HEK293 (cell line): ENCODE data around the gene SLC29A3.

Experiments used
- HOXA7 ChIP-seq: sonication (generic); formaldehyde crosslinking; IDR thresholded peaks from 2 replicates; pipeline ENCODE4 v1.8.1; 2022; ENCODE audit warnings: missing genetic modification reagents, borderline replicate concordance
- HOXD13 ChIP-seq: sonication (generic); formaldehyde crosslinking; IDR thresholded peaks from 2 replicates; pipeline ENCODE4 v1.8.0; 2022; ENCODE audit warnings: missing genetic modification reagents, borderline replicate concordance
- MYNN ChIP-seq: fragments of 450-650 bp; formaldehyde crosslinking; IDR thresholded peaks from 2 replicates; pipeline ENCODE4 v1.5.1; 2016; ENCODE audit warnings: missing biosample characterization, missing genetic modification characterization, borderline replicate concordance
- MZF1 ChIP-seq: fragments of 450-650 bp; formaldehyde crosslinking; IDR thresholded peaks from 2 replicates; pipeline ENCODE4 v1.5.1; 2017; ENCODE audit warnings: missing biosample characterization, missing genetic modification characterization, borderline replicate concordance
- REPIN1 ChIP-seq: fragments of 450-650 bp; formaldehyde crosslinking; IDR thresholded peaks from 2 replicates; pipeline ENCODE4 v1.5.1; 2017; ENCODE audit warnings: missing biosample characterization, missing genetic modification characterization, low read depth
- ZBTB17 ChIP-seq: fragments of 450-650 bp; formaldehyde crosslinking; IDR thresholded peaks from 2 replicates; pipeline ENCODE4 v1.5.1; 2016; ENCODE audit warnings: missing biosample characterization, missing genetic modification characterization
- ZNF24 ChIP-seq: fragments of 450-650 bp; formaldehyde crosslinking; IDR thresholded peaks from 2 replicates; pipeline ENCODE4 v1.5.1; 2016; ENCODE audit warnings: missing biosample characterization, missing genetic modification characterization
- ZNF704 ChIP-seq: fragments of 450-650 bp; formaldehyde crosslinking; IDR thresholded peaks from 2 replicates; pipeline ENCODE4 v1.5.1; 2016; ENCODE audit warnings: missing biosample characterization, missing genetic modification characterization
- ZNF791 ChIP-seq: fragments of 450-650 bp; formaldehyde crosslinking; IDR thresholded peaks from 2 replicates; pipeline ENCODE4 v1.5.1; 2016; ENCODE audit warnings: missing biosample characterization, missing genetic modification characterization
- ZNF792 ChIP-seq: fragments of 450-650 bp; formaldehyde crosslinking; IDR thresholded peaks from 2 replicates; pipeline ENCODE4 v1.5.1; 2016; ENCODE audit warnings: missing biosample characterization, missing genetic modification characterization
- TF ChIP-seq, protein P1 (sequence below): fragments of 450-650 bp; formaldehyde crosslinking; IDR thresholded peaks from 2 replicates; pipeline ENCODE4 v1.5.1; 2016; ENCODE audit warnings: missing biosample characterization, missing genetic modification characterization

- TF ChIP-seq ZNF792 (tag by site-specific recombination) (no peak), ZNF791 (no peak), ZBTB17 (tag by site-specific recombination) (no peak), REPIN1 (tag by site-specific recombination) (no peak), ZNF704 (tag by site-specific recombination) (no peak), ZNF24 (tag by site-specific recombination) (no peak), MZF1 (tag by site-specific recombination) (no peak), HOXD13 (no peak), MYNN (tag by site-specific recombination) (no peak), HOXA7 (CRISPR knock-in tag) (no peak)
- TF ChIP-seq, protein P1, sequence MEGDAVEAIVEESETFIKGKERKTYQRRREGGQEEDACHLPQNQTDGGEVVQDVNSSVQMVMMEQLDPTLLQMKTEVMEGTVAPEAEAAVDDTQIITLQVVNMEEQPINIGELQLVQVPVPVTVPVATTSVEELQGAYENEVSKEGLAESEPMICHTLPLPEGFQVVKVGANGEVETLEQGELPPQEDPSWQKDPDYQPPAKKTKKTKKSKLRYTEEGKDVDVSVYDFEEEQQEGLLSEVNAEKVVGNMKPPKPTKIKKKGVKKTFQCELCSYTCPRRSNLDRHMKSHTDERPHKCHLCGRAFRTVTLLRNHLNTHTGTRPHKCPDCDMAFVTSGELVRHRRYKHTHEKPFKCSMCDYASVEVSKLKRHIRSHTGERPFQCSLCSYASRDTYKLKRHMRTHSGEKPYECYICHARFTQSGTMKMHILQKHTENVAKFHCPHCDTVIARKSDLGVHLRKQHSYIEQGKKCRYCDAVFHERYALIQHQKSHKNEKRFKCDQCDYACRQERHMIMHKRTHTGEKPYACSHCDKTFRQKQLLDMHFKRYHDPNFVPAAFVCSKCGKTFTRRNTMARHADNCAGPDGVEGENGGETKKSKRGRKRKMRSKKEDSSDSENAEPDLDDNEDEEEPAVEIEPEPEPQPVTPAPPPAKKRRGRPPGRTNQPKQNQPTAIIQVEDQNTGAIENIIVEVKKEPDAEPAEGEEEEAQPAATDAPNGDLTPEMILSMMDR (tag by site-specific recombination), result no peak
These were observed 35.6 kb upstream of the SLC29A3 start for GRCh38 chr10:71283410-71283809.
